Nucleus accumbens (tissue), 56 donors: Measurements from ENCODE around the gene DNAJC18.
"Not testable (repeated sequence)": the region's sequence is repeated elsewhere in the genome, so short reads cannot be mapped to it uniquely, and the experiment has no call there.

Experiments
- DNase-seq, 56 donors: peaks; one replicate each; lab custom pipeline; 2025; lab: John Stamatoyannopoulos, UW

DNAJC18 gene

DNA sequence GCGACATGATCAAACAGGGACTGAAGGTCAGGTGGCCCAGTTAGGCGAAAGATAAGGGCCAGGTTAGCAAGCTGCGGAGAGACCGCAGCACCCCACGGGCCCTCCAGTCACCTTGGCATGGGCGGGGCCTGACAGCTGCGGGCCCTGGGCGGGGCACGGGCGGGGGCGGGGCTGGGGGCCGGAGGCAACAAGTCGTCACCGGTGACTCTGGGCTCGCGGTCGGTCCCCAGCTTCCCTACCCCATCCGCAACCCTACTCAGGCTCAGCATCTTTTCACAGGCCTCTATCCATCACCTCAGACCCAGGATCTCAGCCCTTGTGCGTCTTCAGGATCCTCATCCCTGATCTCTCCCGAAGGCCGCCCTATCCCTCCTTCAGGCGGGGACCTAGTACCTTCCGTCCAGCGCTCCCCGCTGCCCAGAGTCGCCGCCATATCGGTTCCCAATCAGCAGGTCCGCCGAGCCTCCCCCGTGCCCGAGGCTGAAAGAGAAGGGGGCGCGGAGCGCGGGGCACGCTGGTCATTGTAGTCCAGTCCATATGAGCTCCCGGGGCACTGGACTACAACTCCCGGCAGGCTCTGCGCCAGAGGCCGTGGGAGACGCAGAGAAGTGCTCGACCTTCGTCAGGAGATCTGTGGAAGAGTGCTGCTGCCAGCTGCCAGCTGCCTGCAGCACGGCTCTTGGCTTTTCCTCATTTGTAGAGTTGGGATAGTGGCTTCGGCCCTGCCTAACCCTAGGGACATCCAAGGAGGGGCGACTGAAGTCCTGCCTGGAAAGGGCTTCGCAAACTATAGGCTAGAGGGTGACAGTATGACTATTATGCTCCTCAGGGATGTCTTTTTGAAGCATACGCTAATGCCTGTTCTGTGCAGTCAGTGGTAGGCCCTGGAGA lies at the start of gene DNAJC18:
Gene DNAJC18 (minus strand): TSS at position 513 of the 891 bp plus-strand sequence. CDS start 80 bp downstream, at position 433.
- peak; percentile 69 to 98 (median 91) for DNase-seq

DNA sequence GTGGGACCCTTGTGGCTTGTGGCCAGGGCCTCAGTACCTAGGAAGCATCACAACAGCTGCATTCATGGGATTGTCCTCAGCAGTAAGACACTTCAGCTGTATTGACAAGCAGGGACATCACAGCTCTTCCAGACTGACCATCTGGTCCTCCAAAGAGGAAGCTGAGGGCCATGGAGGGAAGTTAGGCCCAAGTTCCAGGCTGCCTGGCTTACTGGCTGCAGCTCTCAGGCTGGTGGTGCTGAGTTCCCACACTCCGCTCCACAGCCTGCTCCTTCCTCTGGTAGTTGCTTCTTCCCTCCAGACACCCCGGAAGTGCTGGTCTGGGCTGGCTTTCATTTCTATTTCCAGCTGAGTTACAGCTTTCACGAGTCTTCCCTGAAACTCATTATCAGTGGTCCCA lies 48.9 kb upstream of the DNAJC18 start:
- peak in 21 of 56 donors; percentile 5 to 58 (median 14) for DNase-seq

DNA sequence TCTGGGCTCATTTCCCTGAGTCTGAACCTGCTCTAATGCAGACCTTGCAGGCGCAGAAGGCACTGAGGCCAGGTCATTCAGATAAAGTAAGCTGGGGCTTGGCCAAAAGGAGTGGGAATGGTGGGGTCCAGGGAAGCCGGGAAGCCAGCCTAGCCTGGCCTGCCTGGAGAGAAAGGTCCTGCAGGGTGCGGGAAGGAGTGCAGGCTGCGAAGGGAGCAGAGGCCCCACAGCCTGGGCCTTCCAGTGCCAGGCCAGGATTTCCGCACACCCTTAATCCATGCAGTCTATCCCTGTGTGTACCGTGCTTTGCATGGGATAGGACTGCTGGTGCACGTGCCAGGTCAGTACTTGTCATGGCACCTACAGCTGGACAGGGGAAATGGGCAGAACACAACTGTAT lies 46.9 kb upstream of the DNAJC18 start:
- no peak for DNase-seq

DNA sequence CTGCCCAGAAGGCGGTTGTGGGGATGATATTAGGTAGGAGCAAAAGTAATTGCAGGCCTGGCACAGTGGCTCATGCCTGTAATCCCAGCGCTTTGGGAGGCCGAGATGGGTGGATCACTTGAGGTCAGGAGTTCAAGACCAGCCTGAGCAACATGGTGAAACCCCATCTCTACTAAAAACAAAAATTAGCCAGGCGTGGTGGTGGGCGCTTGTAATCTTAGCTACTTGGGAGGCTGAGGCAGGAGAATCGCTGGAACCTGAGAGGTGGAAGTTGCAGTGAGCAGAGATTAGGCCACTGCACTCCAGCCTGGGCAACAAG lies 43.5 kb upstream of the DNAJC18 start:
- not testable (repeated sequence) for DNase-seq

DNA sequence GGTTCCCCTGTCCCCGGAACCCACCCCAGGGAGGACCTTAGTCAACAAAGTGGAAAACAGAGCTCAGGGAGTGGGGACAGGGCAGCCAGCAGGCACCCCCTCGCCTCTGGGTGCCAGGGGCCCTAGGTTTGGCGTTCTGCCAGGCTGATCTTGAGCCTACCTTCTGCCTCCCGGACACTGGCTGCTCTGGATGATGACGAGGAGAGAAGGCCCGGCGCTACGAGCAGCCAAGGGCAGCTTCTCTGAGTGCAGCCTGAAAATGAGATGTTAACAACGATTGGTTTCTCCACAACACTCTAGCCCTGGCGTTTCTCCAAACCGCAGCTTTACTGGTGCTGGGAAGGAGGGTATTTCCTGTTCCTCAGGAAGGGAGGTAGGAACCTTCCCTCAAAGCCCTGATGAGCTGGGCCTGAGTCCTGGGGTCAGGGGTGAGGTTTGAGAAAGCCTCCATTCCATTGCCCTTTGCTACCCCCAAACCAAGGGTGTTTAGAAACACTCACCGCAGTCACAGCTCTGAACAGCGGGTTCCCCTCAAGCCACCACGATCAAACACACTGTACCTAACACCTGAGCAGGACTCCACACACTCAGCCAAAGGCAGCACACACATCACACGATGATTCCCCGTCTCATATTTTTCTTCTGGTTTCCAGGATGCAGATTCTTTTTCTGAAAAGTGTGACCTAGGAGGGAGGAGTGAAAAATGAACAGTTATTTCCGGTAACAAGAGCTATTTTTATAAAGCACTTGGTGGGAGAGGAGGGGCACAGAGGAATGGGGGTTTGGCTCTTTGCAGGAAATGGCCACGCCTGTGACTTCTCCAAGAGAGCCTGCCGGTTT lies 42.9 kb upstream of the DNAJC18 start, which contains the start of gene STING1:
Gene STING1 (minus strand): TSS at position 709 of the 840 bp plus-strand sequence. CDS start 1,054 bp downstream, outside the sequence.
- peak in 24 of 56 donors; percentile 5 to 66 (median 27) for DNase-seq

DNA sequence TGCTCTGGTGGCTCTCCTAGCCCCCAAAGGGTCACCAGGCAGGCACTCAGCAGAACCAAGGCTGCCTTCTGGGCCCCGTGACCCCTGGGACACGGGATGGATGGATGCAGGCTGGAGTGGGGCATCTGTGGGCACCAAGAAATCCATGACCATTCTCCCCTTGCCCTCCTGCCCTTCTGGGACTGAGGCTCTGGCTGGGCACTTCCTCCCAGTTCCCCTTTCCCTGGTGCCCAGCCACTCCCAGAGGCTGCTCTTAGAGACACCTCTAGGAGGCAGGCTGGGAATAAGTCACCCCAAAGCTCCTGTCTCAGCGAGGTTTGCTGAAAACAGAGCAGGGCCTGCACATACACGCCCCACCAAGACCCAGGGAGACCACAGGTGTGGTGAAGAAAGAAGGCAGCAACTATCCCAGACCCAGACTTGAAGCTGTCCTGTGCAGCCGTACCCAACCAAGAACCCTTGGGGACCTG lies 42.3 kb upstream of the DNAJC18 start:
- DNase-seq, result peak in 7 of 56 donors; percentile 15 to 38 (median 27)

DNA sequence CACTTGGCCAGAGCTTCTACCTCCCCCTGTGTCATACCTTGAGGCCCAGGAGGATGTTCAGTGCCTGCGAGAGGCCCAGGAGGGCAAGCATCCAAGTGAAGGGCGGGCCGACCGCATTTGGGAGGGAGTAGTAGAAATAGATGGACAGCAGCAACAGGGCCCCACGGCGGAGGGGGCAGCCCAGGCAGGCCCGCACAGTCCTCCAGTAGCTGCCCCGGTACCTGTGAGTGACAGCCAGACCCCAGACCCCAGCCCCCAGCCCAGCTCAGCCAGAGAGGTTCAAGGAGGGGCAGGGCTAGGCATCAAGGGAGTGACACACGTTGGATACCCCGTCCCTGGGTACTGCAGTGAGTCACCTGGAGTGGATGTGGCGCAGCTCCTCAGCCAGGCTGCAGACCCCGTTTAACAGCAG lies 41.8 kb upstream of the DNAJC18 start:
- peak in 1 of 56 donors; percentile 9 for DNase-seq

DNA sequence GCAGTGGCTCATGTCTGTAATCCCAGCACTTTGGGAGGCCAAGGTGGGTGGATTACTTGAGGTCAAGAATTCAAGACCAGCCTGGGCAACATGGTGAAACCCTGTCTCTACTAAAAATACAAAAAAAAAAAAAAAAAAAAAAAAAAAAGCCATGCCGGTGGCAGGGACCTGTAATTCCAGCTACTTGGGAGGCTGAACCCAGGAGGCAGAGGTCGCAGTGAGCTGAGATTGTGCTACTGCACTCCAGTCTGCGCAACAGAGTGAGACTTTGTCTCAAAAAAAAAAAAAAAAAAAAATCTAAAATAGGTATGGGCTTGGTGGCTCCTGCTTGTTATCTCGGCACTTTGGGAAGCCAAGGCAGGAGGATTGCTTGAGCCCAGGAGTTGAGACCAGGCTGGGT lies 40.4 kb upstream of the DNAJC18 start:
- not testable (repeated sequence) for DNase-seq

DNA sequence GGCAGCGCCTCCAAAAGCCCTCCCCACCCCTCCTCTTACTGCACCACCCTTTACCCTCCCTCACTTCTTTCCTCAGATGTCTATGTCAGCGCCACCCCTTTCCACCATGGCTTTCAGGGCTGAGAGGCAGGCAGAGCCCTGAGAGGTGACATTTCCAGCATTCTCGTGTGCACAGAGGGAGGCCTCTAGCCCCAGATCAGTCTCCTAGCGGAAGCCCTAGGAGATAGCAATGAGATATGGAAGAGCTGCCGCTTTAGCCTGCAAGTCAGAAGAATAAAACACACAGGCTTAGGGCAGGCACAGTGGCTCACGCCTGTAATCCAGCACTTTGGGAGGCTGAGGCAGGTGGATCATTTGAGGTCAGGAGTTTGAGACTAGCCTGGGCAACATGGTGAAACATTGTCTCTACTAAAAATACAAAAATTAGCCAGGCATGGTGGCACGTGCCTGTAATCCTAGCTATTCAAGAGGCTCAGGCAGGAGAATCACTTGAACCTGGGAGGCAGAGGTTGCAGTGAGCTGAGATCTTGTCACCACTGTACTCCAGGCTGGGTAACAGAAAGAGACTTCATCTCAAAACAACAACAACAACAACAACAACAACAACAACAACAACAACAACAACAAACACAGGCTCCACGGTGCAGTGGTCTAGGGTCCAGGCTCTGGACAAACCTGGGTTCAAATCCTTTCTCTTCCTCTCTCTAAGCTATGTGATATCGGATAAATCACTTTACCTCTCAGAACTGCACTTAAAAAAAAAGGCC lies 39.5 kb upstream of the DNAJC18 start:
- not testable (repeated sequence) for DNase-seq

DNA sequence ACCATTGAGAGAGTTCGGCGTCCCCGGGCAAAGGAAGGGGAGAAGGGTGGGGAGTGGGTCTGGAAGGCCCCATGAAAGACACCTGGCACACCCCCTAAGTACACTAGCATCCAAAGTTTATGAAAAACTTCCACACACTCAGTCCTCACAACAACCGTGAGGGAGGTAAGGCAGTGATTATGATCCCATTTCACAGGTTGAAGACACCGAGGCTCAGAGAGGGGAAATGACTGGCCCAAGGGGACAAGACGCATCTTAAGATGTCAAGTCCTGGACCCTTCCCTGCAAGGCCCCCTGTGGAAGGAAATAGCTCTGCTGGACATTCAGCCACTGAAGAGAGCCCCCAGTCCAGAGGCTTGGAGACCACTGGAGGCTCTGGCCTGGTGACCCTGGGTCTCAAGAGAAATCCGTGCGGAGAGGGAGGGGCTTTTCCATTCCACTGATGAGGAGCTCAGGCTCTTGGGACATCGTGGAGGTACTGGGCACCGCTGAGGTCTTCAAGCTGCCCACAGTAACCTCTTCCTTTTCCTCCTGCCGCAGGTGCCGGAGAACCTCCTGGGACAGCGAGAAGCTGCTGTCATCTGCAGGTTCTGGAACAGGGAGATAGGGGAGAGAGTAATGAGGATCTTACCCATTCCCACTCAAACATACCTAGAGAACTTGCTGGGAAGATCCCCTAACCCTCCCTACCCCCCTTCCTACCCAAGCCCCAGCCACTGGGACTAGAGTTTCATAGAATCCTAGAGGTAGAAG lies 36.7 kb upstream of the DNAJC18 start:
- DNase-seq, result no peak

DNA sequence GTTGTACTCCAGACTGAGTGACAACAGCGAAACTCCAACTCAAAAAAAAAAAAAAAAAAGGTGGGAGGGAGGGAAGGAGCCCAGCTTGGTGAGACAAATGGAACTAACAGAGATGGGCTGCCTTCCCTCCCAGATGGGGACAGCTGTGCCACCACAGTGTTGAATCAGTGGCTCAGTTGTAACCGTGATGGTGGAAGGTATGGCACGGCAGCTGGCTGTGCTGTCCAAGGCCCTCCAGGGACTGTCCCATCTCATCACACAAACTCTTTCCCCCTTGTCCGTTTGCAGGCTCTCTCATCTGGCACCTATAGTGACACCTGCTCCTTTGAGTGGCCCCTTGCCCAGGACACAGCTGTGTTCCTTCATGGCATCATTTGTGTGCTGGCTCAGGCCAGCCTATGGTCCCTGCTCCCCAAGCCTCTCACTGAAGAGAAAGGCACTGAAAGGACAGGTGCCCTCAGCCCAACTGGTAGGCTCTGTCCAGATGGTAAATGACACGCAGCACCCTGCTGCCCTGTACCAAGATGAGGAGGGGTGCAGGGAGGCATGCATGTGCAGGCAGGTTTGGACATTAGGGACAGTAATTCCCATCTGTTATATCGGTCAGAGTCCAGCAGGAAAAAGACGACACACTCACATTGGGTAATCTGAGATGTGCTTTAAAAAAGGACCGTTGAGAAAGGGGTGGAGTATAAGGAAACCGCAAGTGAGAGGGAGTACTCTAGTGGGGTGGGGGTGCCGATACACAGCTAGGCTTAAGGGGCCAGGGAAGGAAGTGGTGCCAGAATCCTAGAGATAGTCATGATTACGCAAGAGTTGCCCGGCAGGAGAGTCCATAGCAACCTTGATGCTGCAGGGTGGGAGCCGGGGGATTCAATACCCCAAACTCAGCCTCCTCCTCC lies 35.8 kb upstream of the DNAJC18 start:
- DNase-seq, result no peak

DNA sequence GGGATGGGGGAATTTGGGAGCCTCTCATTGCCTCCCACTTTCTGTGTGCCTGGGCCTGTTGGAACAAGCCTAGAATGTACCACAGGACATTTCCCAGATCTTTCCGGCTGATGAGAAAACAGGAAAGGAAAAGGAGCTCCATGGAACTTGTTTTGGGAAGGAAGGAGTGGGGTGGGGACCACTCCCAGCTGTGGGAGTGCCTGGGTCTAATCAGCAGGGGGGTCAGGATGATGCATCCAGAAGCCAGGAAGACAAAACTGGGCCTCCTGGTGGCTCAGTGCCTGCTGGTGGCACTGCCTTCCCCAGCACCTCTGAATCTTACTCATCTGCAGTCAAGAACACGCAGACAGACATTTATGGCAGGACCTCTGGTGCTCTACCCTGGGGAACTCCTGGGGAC lies 34.2 kb upstream of the DNAJC18 start:
- no peak for DNase-seq

DNA sequence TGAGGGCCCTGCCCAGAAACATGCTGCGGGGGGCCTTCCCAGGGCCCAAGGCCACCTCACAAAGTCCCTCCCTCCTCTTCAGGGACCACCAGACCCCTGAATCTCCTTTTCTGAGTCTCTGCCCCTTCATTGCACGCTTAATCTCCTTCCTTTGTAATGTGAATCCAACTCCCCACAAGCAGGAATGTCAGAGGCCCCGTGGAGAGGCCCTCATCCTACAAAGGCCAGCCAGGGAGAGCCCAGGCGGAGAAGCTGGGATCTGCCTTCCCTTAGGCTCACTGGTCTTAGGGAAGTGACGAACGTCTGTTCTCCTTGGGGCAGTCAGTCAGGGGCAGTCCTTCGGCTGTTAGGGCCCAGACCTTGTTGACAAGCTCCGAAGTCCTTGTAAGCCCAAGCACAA lies 33.8 kb upstream of the DNAJC18 start:
- DNase-seq, result no peak

DNA sequence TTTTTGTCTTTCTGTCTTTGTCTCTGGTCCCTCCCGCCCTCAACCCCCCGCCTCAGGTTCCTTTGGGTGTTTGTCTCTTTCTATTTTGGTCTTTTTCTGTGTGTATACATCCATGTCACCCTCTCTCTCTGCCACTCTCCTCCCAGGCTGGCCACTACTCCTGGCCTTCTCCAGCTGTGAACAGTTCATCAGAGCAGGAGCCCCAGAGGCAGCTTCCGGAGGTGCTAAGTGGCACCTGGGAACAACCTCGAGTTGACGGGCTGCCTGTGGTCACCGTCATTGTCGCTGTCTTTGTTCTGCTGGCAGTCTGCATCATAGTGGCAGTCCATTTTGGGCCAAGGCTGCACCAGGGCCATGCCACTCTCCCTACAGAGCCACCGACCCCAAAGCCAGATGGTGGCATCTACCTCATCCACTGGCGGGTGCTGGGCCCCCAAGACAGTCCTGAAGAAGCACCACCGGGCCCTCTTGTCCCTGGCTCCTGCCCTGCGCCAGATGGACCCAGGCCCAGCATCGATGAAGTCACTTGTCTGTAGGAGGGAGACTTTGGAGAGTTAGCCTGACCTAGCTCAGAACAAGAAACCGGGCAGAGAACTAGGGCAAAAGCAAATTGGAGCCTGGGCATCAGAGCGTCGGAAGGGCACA lies 33.2 kb upstream of the DNAJC18 start:
- no peak for DNase-seq

DNA sequence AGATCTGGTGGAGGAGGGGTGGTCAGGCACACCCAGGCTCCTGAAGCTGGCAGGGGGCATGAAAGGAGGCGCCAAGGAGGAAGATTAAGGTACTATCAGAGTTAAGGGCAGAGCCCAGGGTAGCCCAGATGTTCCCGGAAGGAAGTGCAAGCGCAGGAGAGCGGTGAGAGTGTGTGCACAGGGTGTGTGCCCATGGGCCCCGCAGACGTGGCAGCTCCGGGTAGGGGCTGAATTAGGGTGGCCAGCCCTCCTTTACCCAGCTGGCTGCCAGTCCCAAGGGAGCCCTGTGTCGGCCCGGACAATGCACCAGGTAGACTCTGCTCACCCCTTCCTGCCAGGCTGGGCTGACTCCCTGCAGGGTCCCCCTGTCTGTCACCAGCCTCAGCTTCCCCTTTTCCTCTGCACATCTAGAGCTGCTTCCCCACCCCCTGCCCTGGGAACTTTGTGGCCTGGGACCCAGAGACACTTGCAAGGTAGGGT lies 31.5 kb upstream of the DNAJC18 start, which contains the start of gene SMIM33:
Gene SMIM33 (plus strand): TSS at position 184 of the 480 bp plus-strand sequence. CDS start 118 bp downstream, at position 302.
- DNase-seq, result no peak

DNA sequence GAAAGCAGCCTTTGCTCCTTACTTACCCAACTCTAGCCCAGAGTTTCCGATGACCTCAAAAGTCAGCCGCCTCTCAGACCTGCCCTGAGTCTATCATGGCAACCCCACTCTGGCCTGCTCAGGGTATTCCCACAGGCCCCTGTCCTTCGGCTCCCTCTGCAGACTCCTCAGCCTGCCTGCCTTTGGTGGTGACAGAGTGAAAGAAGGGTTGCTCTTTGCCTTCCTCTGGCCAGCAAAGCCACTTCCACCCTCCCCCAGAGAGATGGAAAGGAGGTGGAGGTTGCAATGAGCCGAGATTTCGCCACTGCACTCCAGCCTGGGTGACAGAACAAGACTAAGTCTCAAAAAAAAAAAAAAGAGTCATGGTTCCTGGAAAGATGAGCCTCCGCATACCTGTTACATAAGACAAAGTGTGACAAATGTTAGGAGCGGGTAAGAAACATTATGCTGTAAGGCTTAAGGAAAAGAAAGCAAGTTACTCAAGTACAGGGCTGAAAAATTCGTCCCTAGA lies 29.2 kb upstream of the DNAJC18 start:
- no peak for DNase-seq

DNA sequence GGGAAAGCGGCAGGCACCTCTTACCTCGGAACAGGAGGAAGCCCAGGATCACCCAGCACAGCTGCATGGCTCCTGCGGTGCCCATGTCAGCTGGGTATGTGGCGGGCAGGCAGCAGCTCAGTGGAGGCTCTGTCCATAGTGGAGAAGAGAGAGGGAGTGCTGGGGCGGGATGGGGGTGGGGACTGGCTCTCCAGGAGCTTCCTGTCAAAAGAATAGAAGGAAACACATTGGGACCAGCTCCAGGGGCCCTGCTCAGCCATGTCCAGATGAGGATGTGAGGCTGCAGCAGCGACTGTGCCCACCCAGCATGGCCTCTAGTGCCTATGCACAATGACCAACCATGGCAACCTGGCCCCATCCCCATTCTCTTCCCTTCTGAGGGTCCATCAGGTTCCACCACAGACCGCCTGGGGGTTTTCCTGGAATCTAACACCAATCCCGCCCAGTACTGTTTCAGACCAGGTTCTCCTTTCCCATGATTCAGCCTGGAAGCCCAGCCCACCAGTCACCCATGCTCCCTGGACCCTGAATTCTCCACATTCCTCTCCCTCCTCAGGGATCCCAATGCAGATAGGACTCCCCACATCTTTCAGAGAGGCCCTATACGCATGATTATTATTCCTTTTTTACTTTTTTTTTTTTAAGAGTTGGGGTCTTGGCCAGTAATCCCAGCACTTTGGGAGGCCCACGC lies 23.4 kb upstream of the DNAJC18 start, which contains the start of gene ECSCR:
Gene ECSCR (minus strand): TSS at position 158 of the 691 bp plus-strand sequence. CDS start 73 bp downstream, at position 85.
- no peak for DNase-seq
